GM15510 (cell line): Measurements from ENCODE around the gene PPIC.

Source experiments
- POLR2A ChIP-seq: IDR thresholded peaks from 3 replicates; pipeline ENCODE4 v1.6.1; 2011; ENCODE audit warnings: borderline replicate concordance; ENCODE audit not compliant: insufficient read length; ENCODE audit errors: extremely low read depth

Gene PPIC

GRCh38 chr5:122985006-122985700, 51.4 kb downstream of the PPIC start:
- no peak for TF ChIP-seq POLR2A

GRCh38 chr5:122984425-122984824, 52.1 kb downstream of the PPIC start:
- no peak for TF ChIP-seq POLR2A

GRCh38 chr5:122982376-122982775, 54.1 kb downstream of the PPIC start:
- no peak for TF ChIP-seq POLR2A

GRCh38 chr5:122981846-122982245, 54.7 kb downstream of the PPIC start:
- no peak for TF ChIP-seq POLR2A

GRCh38 chr5:122978644-122979297, 57.8 kb downstream of the PPIC start:
- TF ChIP-seq POLR2A = no peak

- TF ChIP-seq POLR2A = no peak
Observed at GRCh38 chr5:122978068-122978467, 58.5 kb downstream of the PPIC start.

- TF ChIP-seq POLR2A = no peak
Observed at GRCh38 chr5:122977319-122977718, 59.2 kb downstream of the PPIC start.
